H1 (cell line): ENCODE data around the gene ANXA5. TPM values are rescaled to one million over a fixed set of nuclear protein-coding genes. Genes with fewer than 3 reads are reported as not detected.
A peak's percentile ranks its signal among the peaks of the same experiment; 100 is the strongest.

Experiments
- CTCF ChIA-PET: fragments of 300-600 bp; sonication (Branson Sonifier 250); formaldehyde crosslinking; loops from one replicate; lab custom pipeline; 2021; ENCODE audit not compliant: partially characterized antibody; lab: Charles Lee
- POLR2A ChIA-PET: fragments of 300-600 bp; sonication (Branson Sonifier 250); formaldehyde crosslinking; loops from one replicate; lab custom pipeline; 2021; ENCODE audit warnings: inconsistent platforms; ENCODE audit not compliant: partially characterized antibody; lab: Charles Lee
- DNase-seq, 2 experiments: peaks; one replicate each; pipeline versions ENCODE4 v3.0.0 to v3.0.0-alpha.2; 2010 to 2022; ENCODE audit warnings: low spot score in 2 of 2, low read depth in 1 of 2, mixed read lengths in 1 of 2
- FAIRE-seq: peaks from 2 replicates; lab custom pipeline; 2011; peaks lifted over from hg19 to GRCh38; lab: Jason Lieb, UNC
- H2AFZ ChIP-seq: 2 replicates; pipeline ENCODE4 v1.8.1; 2012; ENCODE audit warnings: low read length, inconsistent platforms
- H2AK5ac ChIP-seq: 2 replicates; pipeline ENCODE4 v1.6.1; 2013; ENCODE audit warnings: low read depth, low read length
- H2BK120ac ChIP-seq: replicated peaks from 2 replicates; pipeline ENCODE3; 2013; ENCODE audit warnings: low read depth, low read length, inconsistent platforms
- H2BK12ac ChIP-seq: 2 replicates; pipeline ENCODE4 v1.6.1; 2013; ENCODE audit warnings: low read depth, low read length
- H2BK15ac ChIP-seq: 2 replicates; pipeline ENCODE4 v1.6.1; 2013; ENCODE audit warnings: low read length
- H2BK20ac ChIP-seq: 2 replicates; pipeline ENCODE4 v1.6.1; 2013; ENCODE audit warnings: low read length
- H2BK5ac ChIP-seq: 2 replicates; pipeline ENCODE4 v1.6.1; 2013; ENCODE audit warnings: low read depth, low read length
- H3K14ac ChIP-seq: 2 replicates; pipeline ENCODE4 v1.6.1; 2013; ENCODE audit warnings: inconsistent platforms; ENCODE audit not compliant: insufficient read length
- H3K18ac ChIP-seq: 2 replicates; pipeline ENCODE4 v1.6.1; 2013; ENCODE audit warnings: low read length; ENCODE audit errors: extremely low read depth
- H3K23ac ChIP-seq: 2 replicates; pipeline ENCODE4 v1.6.1; 2013; ENCODE audit warnings: inconsistent platforms; ENCODE audit not compliant: insufficient read length
- H3K23me2 ChIP-seq: 2 replicates; pipeline ENCODE4 v1.6.1; 2013; ENCODE audit warnings: low read depth, low read length
- H3K27ac ChIP-seq: 2 replicates; pipeline ENCODE4 v1.6.1; 2011; ENCODE audit warnings: low read depth, low read length, inconsistent platforms
- H3K27me3 ChIP-seq, 4 experiments: replicated peaks in 1 of 4; 1 replicate in 1 of 4; 2 replicates in 3 of 4; pipeline versions ENCODE4 v1.6.1 to v1.8.1; 2011 to 2013; ENCODE audit warnings: low read length in 3 of 4, mild to moderate bottlenecking in 3 of 4, inconsistent platforms in 2 of 4, mixed read lengths in 2 of 4, moderate library complexity in 1 of 4; ENCODE audit not compliant: control insufficient read depth in 3 of 4, insufficient read depth in 3 of 4; ENCODE audit errors: extremely low read depth in 1 of 4
- H3K36me3 ChIP-seq, 4 experiments: 2 replicates each; pipeline versions ENCODE4 v1.6.1 to v1.8.1; 2011 to 2013; ENCODE audit warnings: mild to moderate bottlenecking in 4 of 4, low read length in 3 of 4, moderate library complexity in 2 of 4, control low read depth in 1 of 4, inconsistent platforms in 1 of 4; ENCODE audit not compliant: insufficient read depth in 4 of 4, control insufficient read depth in 2 of 4
- H3K4ac ChIP-seq: replicated peaks from 2 replicates; pipeline ENCODE3; 2013; ENCODE audit warnings: low read length, low read depth, mixed read lengths, inconsistent platforms; ENCODE audit not compliant: insufficient read length
- H3K4me1 ChIP-seq, 4 experiments: replicated peaks in 1 of 4; 1 replicate in 1 of 4; 2 replicates in 3 of 4; pipeline versions ENCODE4 v1.6.1 to v1.8.1; 2011 to 2013; ENCODE audit warnings: low read length in 3 of 4, inconsistent platforms in 2 of 4, mixed read lengths in 1 of 4; ENCODE audit not compliant: insufficient read depth in 4 of 4, control insufficient read depth in 3 of 4
- H3K4me2 ChIP-seq, 2 experiments: 2 replicates each; pipeline versions ENCODE4 v1.6.1 to v1.8.1; 2011 to 2013; ENCODE audit warnings: low read depth in 2 of 2, low read length in 2 of 2, control low read depth in 1 of 2, inconsistent platforms in 1 of 2, mild to moderate bottlenecking in 1 of 2; ENCODE audit not compliant: insufficient read depth in 1 of 2
- H3K4me3 ChIP-seq, 4 experiments: fragments of 200-600, 300-600 bp in 1 of 4; sonication (generic), shearing (Covaris generic), sonication (Bioruptor Twin) in 1 of 4; 2 replicates each; pipeline versions ENCODE4 v1.5.1 to v1.8.1; 2011 to 2016; ENCODE audit warnings: low read length in 4 of 4, low read depth in 3 of 4, control low read depth in 2 of 4, inconsistent platforms in 2 of 4, mild to moderate bottlenecking in 2 of 4, mixed read lengths in 1 of 4, moderate library complexity in 1 of 4; ENCODE audit not compliant: insufficient read depth in 2 of 4; ENCODE audit errors: extremely low read depth in 1 of 4
- H3K56ac ChIP-seq: replicated peaks from 2 replicates; pipeline ENCODE3; 2013; ENCODE audit warnings: low read depth, mild to moderate bottlenecking, mixed read lengths, low read length, inconsistent platforms; ENCODE audit not compliant: insufficient read length
- H3K79me1 ChIP-seq: 2 replicates; pipeline ENCODE4 v1.6.1; 2013; ENCODE audit warnings: low read depth, low read length, control low read depth
- H3K79me2 ChIP-seq, 2 experiments: 2 replicates each; pipeline versions ENCODE4 v1.6.1 to v1.8.1; 2012 to 2013; ENCODE audit warnings: low read length in 2 of 2, mild to moderate bottlenecking in 2 of 2, inconsistent platforms in 1 of 2; ENCODE audit not compliant: insufficient read depth in 2 of 2, control insufficient read depth in 1 of 2
- H3K9ac ChIP-seq, 4 experiments: replicated peaks in 1 of 4; 1 replicate in 1 of 4; 2 replicates in 3 of 4; pipeline versions ENCODE4 v1.6.1 to v1.8.1; 2011 to 2013; ENCODE audit warnings: low read depth in 3 of 4, low read length in 3 of 4, control low read depth in 2 of 4, mild to moderate bottlenecking in 2 of 4, moderate library complexity in 2 of 4, inconsistent platforms in 1 of 4; ENCODE audit errors: extremely low read depth in 1 of 4
- H3K9me3 ChIP-seq, 2 experiments: 2 replicates each; pipeline versions ENCODE4 v1.6.1 to v1.8.1; 2012 to 2013; ENCODE audit warnings: mild to moderate bottlenecking in 2 of 2, moderate library complexity in 2 of 2, control low read depth in 1 of 2, inconsistent platforms in 1 of 2, low read depth in 1 of 2, low read length in 1 of 2, mixed read lengths in 1 of 2; ENCODE audit not compliant: insufficient read depth in 2 of 2
- H4K20me1 ChIP-seq, 2 experiments: replicated peaks in 1 of 2; 2 replicates each; pipeline versions ENCODE3 to v1.8.1; 2011 to 2013; ENCODE audit warnings: inconsistent platforms in 2 of 2, low read length in 2 of 2, mild to moderate bottlenecking in 1 of 2; ENCODE audit not compliant: insufficient read depth in 2 of 2, control insufficient read depth in 1 of 2
- H4K5ac ChIP-seq: 2 replicates; pipeline ENCODE4 v1.6.1; 2013; ENCODE audit warnings: low read length, low read depth, mixed read lengths, inconsistent platforms; ENCODE audit not compliant: insufficient read length
- H4K8ac ChIP-seq: 2 replicates; pipeline ENCODE4 v1.8.0; 2013; ENCODE audit warnings: mild to moderate bottlenecking, moderate library complexity, low read length, inconsistent platforms; ENCODE audit not compliant: insufficient read depth; ENCODE audit errors: extremely low read depth
- H4K91ac ChIP-seq: replicated peaks from 2 replicates; pipeline ENCODE3; 2013; ENCODE audit warnings: low read length, mixed read lengths, inconsistent platforms; ENCODE audit not compliant: insufficient read length
- ASH2L ChIP-seq: fragments of 200-600, 300-600 bp; sonication (generic); IDR thresholded peaks from one replicate; pipeline ENCODE4 v1.7.1; 2017; ENCODE audit warnings: low read length
- EZH2 ChIP-seq: fragments of 200-600 bp; sonication (generic); IDR thresholded peaks from 2 replicates; pipeline ENCODE4 v1.7.1; 2012; ENCODE audit warnings: low read depth, mild to moderate bottlenecking, moderate library complexity, low read length, inconsistent platforms; ENCODE audit not compliant: severe bottlenecking
- KDM1A ChIP-seq: fragments of 200-600, 300-600 bp; sonication (generic); IDR thresholded peaks from 2 replicates; pipeline ENCODE4 v1.7.1; 2016; ENCODE audit warnings: mild to moderate bottlenecking, low read length, borderline replicate concordance
- SIN3A ChIP-seq, 2 experiments: IDR thresholded peaks in 1 of 2; conservative IDR thresholded peaks in 1 of 2; 2 replicates each; pipeline ENCODE4 v1.6.1; 2011 to 2012; ENCODE audit warnings: low read length in 2 of 2, improper control_type of control experiment in 1 of 2, low read depth in 1 of 2, mild to moderate bottlenecking in 1 of 2
- TAF1 ChIP-seq: IDR thresholded peaks from 2 replicates; pipeline ENCODE4 v1.6.1; 2011; ENCODE audit warnings: mild to moderate bottlenecking, low read depth, low read length
- WGBS, 2 experiments: shearing (Covaris generic) in 1 of 2; methylation state at CpG; one replicate each; pipeline versions ENCODE4 v1.1.6 to v1.1.7; 2013 to 2015; ENCODE audit warnings: low lambda C conversion rate in 2 of 2, mixed read lengths in 2 of 2, inconsistent platforms in 1 of 2, low coverage in 1 of 2, missing lambda C conversion rate in 1 of 2; ENCODE audit not compliant: insufficient replicate concordance in 2 of 2, insufficient coverage in 1 of 2, insufficient read length in 1 of 2; ENCODE audit errors: extremely low coverage in 1 of 2, missing lambda C conversion rate in 1 of 2; 5-methylcytosine and 5-hydroxymethylcytosine counted together
- polyA plus RNA-seq, 7 experiments: library from polyadenylated mRNA; depleted of rRNA in 3 of 7; stranded (reverse) in 5 of 7; unstranded in 2 of 7; fragments of >200 nt in 5 of 7; fragments of 200-250 nt in 2 of 7; gene quantifications; 1 replicate in 5 of 7; 2 replicates in 1 of 7; 4 replicates in 1 of 7; pipeline versions ENCODE4 v1.2.1 to v1.2.3, GENCODE V29; 2011 to 2013; ENCODE audit warnings: missing spikeins in 2 of 7, mixed read lengths in 2 of 7
- total RNA-seq: library from RNA; stranded (reverse); fragmentation: NEBNext Ultra II Directional; extraction: Animal tissue kit (Norgen Biotek cat#: 25700); gene quantifications from 2 replicates; pipeline ENCODE4 v1.2.1, GENCODE V29; 2021
- TF ChIP-seq, protein P1 (sequence below), 3 experiments: IDR thresholded peaks; 1 replicate in 2 of 3; 2 replicates in 1 of 3; pipeline versions ENCODE4 v1.5.1 to v1.6.1; 2011; ENCODE audit warnings: low read length in 3 of 3, mild to moderate bottlenecking in 3 of 3, inconsistent platforms in 2 of 3, low read depth in 1 of 3, moderate library complexity in 1 of 3; ENCODE audit not compliant: insufficient read depth in 1 of 3; ENCODE audit errors: control extremely low read depth in 1 of 3

The ANXA5 gene
- total and polyA plus RNA-seq, 2 of the 8 experiments (the other 6 are each of a cell fraction or from before 2014, with no cell fraction given) = 213 to 221 TPM

DNA sequence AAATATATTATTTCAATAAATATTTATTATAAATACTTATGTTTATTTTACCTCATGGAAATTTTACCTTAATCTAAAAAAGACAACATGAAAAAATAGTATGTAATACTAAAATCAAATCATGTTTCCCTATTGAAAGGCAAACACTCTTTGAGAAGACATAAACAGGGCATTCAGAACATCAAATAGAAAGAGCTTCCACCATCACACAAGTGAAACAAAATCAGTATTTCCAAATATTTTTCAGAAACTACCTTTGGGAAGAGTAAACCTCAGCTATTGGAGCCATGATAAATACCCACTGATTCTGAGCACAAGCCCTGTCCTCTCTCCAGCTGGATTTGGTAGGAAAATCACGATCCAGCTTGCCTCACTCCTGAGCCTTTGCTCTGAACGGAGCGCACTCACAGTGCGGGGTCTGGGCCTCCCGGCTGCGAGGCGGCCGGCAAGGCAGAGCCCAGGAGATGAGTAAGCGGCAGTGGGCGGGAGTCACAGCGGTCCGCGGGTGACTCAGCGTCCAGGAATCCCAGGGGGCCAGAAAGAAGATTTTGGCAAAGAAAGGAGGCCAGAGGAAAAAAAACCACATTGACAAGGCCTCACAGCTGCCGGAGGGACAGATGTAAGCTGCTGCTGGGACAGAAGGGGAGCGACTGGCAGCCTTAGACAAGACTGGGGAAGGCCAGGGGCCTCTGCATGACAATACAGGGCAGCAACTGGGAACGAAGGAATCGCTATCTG lies 14.7 kb upstream of the ANXA5 start:
- Histone ChIP-seq H3K79me2 (no peaks in the 10 kb centered on the region), H4K5ac (no peak overlapping the region), H3K23ac (no peak overlapping the region), H3K4ac (no peak overlapping the region), H2BK15ac (0 out of 2 replicates have a peak overlapping the region, but pooled peaks have one; percentile 0), H3K4me2 (peak overlapping the region; percentile 57 to 62), H2AK5ac (no peak overlapping the region), H3K27ac (peak overlapping the region; percentile 44; the same call in 1 of the 2 replicates), H3K14ac (no peak overlapping the region), H3K23me2 (no peaks in the 10 kb centered on the region), H2BK5ac (peak overlapping the region; percentile 46; the same call in 1 of the 2 replicates), H2AFZ (peak overlapping the region; percentile 72), H4K20me1 (no peaks in the 10 kb centered on the region), H4K8ac (no peak overlapping the region), H4K91ac (no peak overlapping the region), H2BK20ac (no peak overlapping the region), H3K36me3 (no peaks in the 10 kb centered on the region), H2BK12ac (no peak overlapping the region; the same call in 1 of the 2 replicates), H3K4me3 (peak overlapping the region in 3 of 4 experiments; percentile 12 to 48 (median 26); a peak in 5 of 8 replicates), H3K18ac (no peak overlapping the region), H3K4me1 (peaks cover 5 to 10% (median 7%) of the 10 kb centered on the region in 4 experiments; a peak in 5 of 7 replicates), H3K56ac (no peak overlapping the region), H3K9ac (peak overlapping the region in 2 of 4 experiments; percentile 25 to 30; a peak in 2 of 7 replicates), H2BK120ac (no peak overlapping the region), H3K9me3 (no peaks in the 10 kb centered on the region; a peak in 1 of 4 replicates), H3K79me1 (no peaks in the 10 kb centered on the region), H3K27me3 (no peaks in the 10 kb centered on the region)
- ChIA-PET POLR2A (interaction anchor here (0.9 to 2.3 kb wide), 3 partner anchors 13 to 26 kb away, joined by 3 to 15 read pairs (median 5); partner anchors contain the start of gene ANXA5), CTCF (interaction anchor here (0.7 to 3.8 kb wide), 9 partner anchors 9 to 354 kb away, joined by 3 to 20 read pairs (median 4); no protein-coding TSS in a partner anchor)
- 2% methylated on average over 18 of the region's 18 CpGs; no CpG with 5 or more reads in 1 of the 2 experiments for WGBS, 2 experiments
- DNase-seq = peak; percentile 84 to 85
- peak; percentile 7 for FAIRE-seq
- TF ChIP-seq ASH2L (peak; percentile 89), KDM1A (no peak), SIN3A (conservative IDR thresholded peaks at IDR 0.05 in 1 of 2, IDR thresholded peaks at IDR 0.05 in 1 of 2; ENCODE audit: low read depth in 1 of 2, low read length in 2 of 2) (peak; percentile 83 to 85; a peak in 2 of 4 replicates), TAF1 (peak; percentile 68), EZH2 (no peak)
- TF ChIP-seq, protein P1, sequence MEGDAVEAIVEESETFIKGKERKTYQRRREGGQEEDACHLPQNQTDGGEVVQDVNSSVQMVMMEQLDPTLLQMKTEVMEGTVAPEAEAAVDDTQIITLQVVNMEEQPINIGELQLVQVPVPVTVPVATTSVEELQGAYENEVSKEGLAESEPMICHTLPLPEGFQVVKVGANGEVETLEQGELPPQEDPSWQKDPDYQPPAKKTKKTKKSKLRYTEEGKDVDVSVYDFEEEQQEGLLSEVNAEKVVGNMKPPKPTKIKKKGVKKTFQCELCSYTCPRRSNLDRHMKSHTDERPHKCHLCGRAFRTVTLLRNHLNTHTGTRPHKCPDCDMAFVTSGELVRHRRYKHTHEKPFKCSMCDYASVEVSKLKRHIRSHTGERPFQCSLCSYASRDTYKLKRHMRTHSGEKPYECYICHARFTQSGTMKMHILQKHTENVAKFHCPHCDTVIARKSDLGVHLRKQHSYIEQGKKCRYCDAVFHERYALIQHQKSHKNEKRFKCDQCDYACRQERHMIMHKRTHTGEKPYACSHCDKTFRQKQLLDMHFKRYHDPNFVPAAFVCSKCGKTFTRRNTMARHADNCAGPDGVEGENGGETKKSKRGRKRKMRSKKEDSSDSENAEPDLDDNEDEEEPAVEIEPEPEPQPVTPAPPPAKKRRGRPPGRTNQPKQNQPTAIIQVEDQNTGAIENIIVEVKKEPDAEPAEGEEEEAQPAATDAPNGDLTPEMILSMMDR (IDR thresholded peaks at IDR 0.05; ENCODE audit: control extremely low read depth in 1 of 3, insufficient read depth in 1 of 3, low read depth in 1 of 3, low read length in 3 of 3) = 0 out of 4 replicates have a peak, but pooled peaks of 1 of the 3 experiments have one; percentile 1
